Gastroesophageal sphincter (tissue), 3 donors: Measurements from ENCODE around the gene MIPOL1.

Source experiments
- POLR2A ChIP-seq, 2 donors: fragments of 450-650 bp; IDR thresholded peaks; one replicate each; pipeline ENCODE4 v1.6.1; 2017; ENCODE audit warnings: antibody characterized with exemption in 2 of 2, mild to moderate bottlenecking in 2 of 2, moderate library complexity in 1 of 2
- TF ChIP-seq, protein P1 (sequence below), 4 experiments: fragments of 200-600 bp in 2 of 4; fragments of 450-650 bp in 2 of 4; sonication (generic) in 1 of 4; IDR thresholded peaks; one replicate each; pipeline ENCODE4 v1.5.1; 2017 to 2019; ENCODE audit warnings: antibody characterized with exemption in 4 of 4, mild to moderate bottlenecking in 2 of 4, moderate library complexity in 2 of 4

- TF ChIP-seq, protein P1, sequence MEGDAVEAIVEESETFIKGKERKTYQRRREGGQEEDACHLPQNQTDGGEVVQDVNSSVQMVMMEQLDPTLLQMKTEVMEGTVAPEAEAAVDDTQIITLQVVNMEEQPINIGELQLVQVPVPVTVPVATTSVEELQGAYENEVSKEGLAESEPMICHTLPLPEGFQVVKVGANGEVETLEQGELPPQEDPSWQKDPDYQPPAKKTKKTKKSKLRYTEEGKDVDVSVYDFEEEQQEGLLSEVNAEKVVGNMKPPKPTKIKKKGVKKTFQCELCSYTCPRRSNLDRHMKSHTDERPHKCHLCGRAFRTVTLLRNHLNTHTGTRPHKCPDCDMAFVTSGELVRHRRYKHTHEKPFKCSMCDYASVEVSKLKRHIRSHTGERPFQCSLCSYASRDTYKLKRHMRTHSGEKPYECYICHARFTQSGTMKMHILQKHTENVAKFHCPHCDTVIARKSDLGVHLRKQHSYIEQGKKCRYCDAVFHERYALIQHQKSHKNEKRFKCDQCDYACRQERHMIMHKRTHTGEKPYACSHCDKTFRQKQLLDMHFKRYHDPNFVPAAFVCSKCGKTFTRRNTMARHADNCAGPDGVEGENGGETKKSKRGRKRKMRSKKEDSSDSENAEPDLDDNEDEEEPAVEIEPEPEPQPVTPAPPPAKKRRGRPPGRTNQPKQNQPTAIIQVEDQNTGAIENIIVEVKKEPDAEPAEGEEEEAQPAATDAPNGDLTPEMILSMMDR (IDR thresholded peaks at IDR 0.05): no peak
- no peak for TF ChIP-seq POLR2A (IDR thresholded peaks at IDR 0.05)
Observed at GRCh38 chr14:37330910-37331309, 133.2 kb downstream of the MIPOL1 start.
